NCI-H146 treated with DMSO at 0.1 percent for 48 hours (cell line): Measurements from ENCODE around the gene MAP4K4.

Experiments
- DNase-seq: peaks from one replicate; lab custom pipeline; 2025; ENCODE audit not compliant: unreplicated experiment; lab: John Stamatoyannopoulos, UW

MAP4K4 gene

GRCh38 chr2:101692041-101692440 is 5.5 kb upstream of the MAP4K4 start:
- DNase-seq, result no peak

- no peak for DNase-seq
These were observed 4.7 kb upstream of the MAP4K4 start for GRCh38 chr2:101692766-101693165.

- DNase-seq, result no peak
These were observed 3.4 kb upstream of the MAP4K4 start for GRCh38 chr2:101693991-101694588.

- DNase-seq, result no peak
These were observed 1.0 kb upstream of the MAP4K4 start for GRCh38 chr2:101696272-101697123.

- peak; percentile 13 for DNase-seq
These were observed 722 bp downstream of the MAP4K4 start for GRCh38 chr2:101698014-101698843.

- no peak for DNase-seq
These were observed 1.6 kb downstream of the MAP4K4 start for GRCh38 chr2:101698844-101699754.

GRCh38 chr2:101699755-101700461 is 2.4 kb downstream of the MAP4K4 start:
- DNase-seq, result no peak

GRCh38 chr2:101704046-101704466 is 6.5 kb downstream of the MAP4K4 start:
- DNase-seq, result no peak

- DNase-seq, result no peak
These were observed 7.5 kb downstream of the MAP4K4 start for GRCh38 chr2:101704816-101705578.

GRCh38 chr2:101706121-101706818 is 8.8 kb downstream of the MAP4K4 start:
- DNase-seq, result no peak

GRCh38 chr2:101706819-101707177 is 9.3 kb downstream of the MAP4K4 start:
- no peak for DNase-seq

GRCh38 chr2:101710036-101710435 is 12.5 kb downstream of the MAP4K4 start:
- no peak for DNase-seq

GRCh38 chr2:101710471-101711318 is 13.2 kb downstream of the MAP4K4 start:
- no peak for DNase-seq

GRCh38 chr2:101714118-101714517 is 16.6 kb downstream of the MAP4K4 start:
- DNase-seq, result no peak

GRCh38 chr2:101717071-101717845 is 19.8 kb downstream of the MAP4K4 start:
- no peak for DNase-seq

GRCh38 chr2:101718479-101718878 is 21.0 kb downstream of the MAP4K4 start:
- no peak for DNase-seq

- no peak for DNase-seq
These were observed 21.6 kb downstream of the MAP4K4 start for GRCh38 chr2:101718993-101719571.
